GM18858 (cell line): ENCODE results near the gene EBP.
"Not testable (repeated sequence)": the region's sequence is repeated elsewhere in the genome, so short reads cannot be mapped to it uniquely, and the experiment has no call there.

Source experiments
- ATAC-seq: cut with Tn5 transposase; IDR thresholded peaks from one replicate; pipeline ENCODE4 v1.9.1; 2021; ENCODE audit not compliant: unreplicated experiment

EBP gene

DNA sequence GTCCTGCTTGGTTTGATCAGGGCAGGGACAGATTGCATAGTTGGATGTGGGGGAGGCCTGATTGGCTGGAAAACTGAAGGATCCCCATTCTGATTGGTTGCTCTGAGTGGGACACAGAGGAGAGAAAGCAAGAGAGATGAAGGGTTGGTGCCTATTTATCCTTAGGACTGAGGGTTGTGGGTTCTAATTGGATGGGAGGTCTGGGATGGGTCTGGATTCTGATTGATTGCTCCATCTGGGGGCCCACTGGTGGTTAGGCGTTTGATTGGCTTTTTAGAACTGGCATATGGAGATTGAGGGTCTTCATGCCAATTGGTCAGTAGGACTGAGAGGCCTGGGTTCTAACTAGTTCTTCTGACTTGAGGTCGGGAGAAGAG is 644 bp upstream of the EBP start:
- no peak for ATAC-seq

DNA sequence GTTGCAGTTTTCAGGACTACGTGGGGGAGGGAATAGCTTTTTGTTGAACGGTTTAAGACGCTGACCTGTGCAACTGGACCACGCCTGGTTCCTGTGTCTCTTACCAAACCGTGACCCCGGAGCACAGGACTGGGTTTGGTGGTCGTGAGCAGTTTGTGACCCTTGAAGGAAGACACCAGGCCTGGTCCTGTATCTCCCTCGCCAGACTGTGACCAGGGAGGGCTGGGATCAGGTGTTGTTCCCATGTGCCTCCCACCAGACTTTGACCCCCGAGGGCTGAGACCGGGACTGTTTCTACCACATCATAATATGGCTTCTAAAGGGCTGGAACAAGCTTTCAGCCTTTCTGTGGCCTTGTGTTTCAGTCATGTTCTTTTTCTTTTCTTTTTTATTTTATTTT is 683 bp downstream of the EBP start:
- no peak for ATAC-seq

DNA sequence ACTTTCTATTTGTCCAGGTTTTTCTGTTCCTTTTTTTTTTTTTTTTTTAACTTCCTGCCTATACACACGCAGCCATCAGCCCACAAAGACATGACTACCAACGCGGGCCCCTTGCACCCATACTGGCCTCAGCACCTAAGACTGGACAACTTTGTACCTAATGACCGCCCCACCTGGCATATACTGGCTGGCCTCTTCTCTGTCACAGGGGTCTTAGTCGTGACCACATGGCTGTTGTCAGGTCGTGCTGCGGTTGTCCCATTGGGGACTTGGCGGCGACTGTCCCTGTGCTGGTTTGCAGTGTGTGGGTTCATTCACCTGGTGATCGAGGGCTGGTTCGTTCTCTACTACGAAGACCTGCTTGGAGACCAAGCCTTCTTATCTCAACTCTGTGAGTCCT is 2.1 kb downstream of the EBP start:
- ATAC-seq = no peak

DNA sequence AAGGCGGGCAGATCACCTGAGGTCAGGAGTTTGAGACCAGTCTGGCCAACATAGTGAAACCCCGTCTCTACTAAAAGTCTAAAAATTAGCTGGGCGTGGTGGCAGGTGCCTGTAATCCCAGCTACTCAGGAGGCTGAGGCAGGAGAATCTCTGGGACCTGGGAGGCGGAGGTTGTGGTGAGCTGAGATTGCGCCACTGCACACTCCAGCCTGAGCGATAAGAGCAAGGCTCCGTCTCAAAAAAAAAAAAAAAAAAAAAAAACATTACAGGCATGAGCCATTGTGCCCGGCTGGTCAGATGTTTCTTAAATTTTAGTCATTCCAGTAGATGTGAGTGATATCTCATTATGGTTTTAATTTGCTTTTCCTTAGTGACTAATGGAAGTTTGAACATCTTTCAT is 4.2 kb downstream of the EBP start:
- ATAC-seq = not testable (repeated sequence)

DNA sequence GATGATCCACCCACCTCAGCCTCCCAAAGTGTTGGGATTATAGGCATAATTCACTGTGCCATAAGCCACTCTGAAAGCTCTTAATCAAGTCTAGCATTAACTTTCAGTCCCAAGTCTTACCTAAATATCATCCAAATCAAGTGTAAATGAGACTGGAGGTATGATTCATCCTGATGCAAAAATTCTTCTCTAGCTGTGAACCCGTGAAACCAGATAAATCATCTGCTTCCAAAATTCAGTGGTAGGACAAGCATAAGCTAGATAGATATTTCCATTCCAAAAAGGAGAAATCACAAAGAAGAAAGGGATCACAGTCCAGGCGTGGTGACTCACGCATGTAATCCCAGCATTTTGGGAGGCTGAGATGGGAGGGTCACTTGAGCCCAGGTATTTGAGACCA is 9.1 kb downstream of the EBP start:
- no peak for ATAC-seq

DNA sequence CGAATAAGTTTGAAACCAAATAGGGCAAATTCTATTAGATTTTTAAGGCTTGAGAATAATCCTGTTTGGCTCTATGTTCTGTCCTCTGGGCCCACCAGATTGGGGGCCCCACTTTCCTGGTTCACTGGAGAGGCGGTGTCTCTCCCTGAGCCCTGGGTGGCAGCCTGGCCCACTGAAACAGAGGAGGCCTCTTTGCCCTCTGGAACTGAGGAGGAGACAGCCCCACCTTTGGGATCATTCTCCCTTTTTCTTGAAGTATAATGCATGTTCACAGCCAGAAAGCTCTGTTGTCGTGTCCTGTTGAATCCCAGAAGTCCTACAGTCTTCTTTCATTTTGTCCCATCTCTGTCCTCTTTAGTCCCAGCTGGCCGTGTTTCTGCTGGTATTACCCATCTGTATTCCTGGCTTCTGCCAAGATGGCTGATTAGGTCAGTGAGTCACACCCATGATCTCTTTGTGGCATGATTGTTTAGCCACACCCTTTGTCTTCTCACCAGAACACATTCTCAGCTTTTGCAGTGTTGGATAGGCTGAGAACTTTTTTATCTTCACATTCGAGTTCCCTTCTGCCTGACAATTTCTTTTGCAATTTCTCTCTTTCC is 9.9 kb downstream of the EBP start:
- no peak for ATAC-seq

DNA sequence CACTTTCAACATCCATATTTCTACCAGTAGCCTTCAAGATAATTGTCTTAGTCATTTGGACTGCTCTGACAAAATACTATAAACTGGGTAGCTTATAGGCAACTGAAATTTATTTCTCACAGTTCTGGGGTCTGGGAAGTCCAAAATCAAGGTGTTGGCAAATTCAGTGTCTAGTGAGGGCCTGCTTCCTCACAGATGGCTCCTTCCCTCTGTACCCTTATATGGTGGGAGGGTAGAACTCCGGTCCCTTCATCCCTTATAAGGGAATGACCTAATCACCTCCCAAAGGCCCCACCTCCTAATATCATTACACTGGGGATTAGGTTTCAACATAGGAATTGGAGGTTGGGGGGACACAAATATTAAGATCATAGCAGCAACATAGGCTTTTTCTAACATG is 10.6 kb downstream of the EBP start:
- ATAC-seq = no peak

DNA sequence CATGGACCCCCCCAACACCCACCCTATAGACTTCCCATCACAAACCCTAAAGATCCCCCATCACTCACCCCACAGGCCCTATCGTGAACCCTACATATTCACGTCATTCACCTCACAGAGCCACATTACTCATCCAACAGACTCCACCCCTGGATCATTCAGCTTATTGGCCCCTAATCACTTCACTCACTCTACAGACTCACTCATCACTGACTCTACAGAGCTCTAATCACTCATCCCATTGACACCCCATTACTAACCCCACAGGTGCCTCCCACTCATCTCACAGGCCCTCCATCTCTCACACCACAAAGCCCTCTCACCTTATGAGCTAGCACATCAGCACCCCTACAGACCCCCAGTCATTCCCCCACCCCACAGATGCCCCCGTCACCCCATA is 11.6 kb downstream of the EBP start:
- no peak for ATAC-seq

DNA sequence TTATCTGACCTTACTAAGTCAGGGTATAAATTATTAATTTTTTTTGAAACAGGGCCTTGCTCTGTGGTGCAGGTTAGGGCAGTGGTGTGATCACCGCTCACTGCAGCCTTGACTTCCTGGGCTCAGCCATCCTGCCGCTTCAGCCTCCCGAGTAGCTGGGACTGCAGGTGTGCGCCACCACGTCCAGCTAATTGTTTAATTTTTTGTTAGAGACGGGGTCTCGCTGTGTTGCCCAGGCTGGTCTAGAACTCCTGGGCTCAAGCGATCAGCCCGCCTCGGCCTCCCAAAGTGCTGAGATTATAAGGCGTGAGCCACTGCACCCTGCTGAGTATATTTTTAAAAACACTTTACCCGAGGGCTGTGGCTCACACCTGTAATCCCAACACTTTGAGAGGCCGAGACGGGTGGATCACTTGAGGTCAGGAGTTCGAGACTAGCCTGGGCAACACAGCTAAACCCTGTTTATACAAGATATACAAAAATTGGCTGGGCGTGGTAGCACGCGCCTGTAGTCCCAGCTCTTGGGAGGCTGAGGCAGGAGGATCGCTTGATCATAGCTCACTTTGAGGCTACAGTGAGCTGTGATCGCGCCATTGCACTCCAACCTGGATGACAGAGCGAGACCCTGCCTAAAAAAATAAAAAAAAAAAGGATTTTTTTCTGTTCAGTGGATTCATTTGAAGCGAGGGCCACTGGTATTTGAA is 17.2 kb downstream of the EBP start:
- ATAC-seq = no peak

DNA sequence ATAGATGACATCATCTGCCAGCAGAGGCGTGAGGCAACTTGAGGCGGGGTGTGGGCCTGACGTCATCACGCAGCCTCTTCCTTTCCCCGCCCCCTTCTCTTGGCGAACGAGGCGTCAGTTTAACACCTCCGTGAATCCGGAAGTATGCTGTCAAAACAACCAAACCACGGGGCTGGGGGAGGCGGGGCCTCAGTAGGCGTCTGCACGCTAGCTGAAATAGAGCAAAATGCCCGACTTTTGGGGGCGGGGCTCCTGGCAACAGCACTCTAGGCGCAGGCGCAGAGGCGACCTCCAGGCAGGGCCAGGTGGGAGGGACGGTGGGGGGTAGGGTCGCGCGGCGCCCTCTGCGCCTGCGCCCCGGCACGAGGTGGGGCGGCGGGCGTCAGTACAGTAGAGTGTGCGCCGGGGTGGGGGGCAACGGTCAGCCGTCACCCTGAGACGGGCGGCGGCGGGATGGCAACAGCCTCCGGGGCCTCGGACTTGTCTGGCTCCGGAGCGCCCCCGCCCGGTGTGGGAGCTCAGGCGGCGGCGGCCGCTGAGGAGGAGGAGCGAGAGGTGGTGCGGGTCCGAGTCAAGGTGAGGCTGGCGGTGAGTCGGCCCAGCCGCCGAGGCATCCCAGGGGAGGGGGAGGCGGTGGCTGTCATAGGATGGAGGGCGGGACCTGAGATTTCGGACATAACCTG is 17.9 kb downstream of the EBP start, which contains the start of gene TBC1D25:
Gene TBC1D25, plus strand, starts transcription at position 370 of the 683 bp plus-strand sequence. Its CDS starts 84 bp downstream, at position 454.
- ATAC-seq = peak; percentile 50

DNA sequence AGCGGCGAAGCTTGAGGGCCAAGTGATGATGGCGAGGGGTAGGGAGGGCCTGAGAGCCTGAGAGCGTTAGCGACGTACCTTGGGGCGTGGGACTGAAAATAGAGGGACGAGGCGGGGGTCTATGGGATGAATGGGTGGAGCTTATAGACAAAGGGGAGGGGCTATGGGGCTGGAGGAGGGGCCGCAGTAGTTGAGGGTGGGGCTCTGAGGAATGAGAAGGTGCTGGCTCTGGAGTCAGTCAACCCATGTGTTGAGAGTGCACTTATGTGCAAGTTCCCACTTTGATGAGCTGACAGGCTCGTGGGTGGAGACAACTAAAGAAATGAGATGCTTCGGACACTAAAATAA is 18.4 kb downstream of the EBP start:
- peak; percentile 18 for ATAC-seq

DNA sequence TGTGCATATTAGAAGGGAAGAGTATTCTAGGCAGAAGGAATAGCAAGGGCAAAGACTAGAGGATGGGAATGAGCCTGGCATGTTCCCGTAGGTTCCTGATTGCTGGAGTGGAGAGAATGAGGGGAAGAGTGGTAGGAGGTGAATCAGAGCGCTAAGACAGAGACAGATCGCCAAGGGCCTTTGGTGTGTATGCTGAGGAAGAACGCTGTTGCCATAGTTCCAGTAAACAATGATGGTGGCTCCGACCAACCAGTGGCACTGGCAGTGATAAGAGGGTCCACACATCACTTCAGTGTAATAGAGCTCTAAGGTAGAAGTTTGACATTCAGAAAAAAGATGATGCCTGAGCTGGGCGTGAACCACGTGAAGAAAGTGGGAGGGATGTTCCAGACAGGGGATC is 18.9 kb downstream of the EBP start:
- no peak for ATAC-seq

DNA sequence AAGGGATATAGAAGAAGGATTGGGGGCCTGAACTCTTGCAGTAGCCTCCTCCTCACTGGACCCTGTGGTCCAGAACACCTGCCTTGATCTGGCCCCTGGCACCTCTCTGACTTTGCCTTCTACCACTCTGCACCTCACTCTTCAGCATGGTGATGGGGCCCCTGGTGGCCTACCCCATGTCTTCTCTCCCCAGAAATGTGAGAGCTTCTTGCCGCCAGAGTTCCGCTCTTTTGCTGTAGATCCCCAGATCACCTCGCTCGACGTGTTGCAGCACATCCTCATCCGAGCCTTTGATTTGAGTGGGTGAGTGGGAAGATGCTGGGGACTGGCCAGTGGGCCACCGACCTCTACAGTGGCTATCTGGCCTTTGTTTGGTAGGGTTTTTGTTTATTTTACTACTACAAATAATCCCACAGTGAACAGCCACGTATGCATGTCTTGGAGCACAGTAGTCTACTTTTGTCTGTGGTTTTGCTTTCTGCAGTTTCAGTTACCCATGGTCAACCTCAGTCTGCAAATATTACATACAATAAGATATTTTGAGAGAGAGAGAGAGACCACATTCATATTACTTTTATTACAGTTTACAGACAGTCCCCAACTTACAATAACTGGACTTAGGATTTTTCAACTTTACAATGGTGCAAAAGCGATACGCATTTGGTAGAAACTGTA is 19.7 kb downstream of the EBP start:
- ATAC-seq = no peak

DNA sequence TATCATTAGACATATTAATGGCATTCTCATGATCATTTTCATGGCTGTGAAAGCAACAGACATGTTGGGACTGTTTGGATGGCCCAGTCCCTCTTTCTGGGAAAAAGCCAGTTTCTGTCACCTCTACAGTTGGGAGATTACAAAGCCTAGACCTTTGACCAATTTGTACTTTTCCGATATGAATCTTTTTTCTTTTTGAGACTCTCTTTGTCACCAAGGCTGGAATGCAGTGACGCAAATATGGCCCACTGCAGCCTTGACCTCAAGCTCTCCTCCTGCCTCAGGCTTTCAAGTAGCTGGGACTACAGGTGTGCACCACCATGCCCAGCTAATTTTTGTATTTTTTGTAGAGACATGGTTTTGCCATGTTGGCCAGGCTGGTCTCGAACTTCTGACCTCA is 27.3 kb downstream of the EBP start:
- no peak for ATAC-seq

DNA sequence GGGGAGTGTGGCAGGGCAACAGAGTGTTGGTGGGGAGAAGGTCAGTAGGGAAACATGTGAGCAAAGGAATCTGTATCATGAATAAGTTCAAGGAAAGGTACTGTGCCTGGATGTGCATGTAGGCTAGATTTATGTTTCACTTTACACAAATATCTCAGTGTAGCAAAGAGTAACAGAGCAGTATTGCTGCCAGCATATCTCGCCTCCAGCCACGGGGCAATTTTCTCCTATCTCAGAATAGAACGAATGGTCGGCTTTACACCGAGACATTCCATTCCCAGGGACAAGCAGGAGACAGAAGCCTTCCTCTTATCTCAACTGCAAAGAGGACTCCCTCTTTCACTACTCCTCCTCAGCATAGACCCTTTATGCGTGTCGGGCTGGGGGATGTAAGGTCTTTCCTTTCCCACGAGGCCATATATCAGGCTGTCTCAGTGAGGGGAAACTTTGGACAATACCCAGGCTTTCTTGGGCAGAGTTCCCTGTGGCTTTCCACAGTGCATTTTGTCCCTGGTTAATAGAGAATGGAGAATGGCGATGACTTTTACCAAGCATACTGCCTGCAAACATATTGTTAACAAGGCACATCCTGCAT is 34.2 kb downstream of the EBP start:
- not testable (repeated sequence) for ATAC-seq

DNA sequence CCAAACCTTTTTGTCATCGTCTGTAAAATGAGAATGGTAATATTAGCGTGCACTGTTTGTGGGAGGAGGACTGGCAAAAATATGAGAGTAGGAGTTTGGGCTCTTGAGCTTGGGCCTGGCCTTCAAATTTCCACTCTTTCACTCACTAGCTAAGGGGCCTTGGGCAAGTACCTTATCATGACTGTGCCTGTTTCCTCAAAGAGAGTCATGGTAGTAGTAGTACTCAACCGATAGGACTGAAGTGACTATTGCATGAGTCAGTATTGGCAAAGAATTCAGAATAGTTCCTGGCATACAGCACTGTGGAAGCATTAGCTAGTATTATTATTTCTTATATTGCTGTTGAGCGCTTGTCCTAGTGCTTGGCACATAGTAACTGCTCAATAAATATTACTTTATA is 36.7 kb downstream of the EBP start:
- no peak for ATAC-seq

DNA sequence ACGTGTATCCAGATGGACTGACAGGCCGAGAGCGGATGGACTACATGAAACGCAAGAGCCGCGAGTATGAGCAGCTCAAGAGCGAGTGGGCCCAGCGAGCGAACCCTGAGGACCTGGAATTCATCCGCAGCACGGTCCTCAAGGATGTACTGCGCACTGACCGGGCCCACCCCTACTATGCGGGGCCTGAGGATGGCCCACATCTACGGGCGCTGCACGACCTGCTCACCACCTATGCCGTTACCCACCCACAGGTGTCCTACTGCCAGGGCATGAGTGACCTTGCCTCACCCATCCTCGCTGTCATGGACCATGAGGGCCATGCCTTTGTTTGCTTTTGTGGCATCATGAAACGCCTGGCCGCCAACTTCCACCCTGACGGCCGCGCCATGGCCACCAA is 38.0 kb downstream of the EBP start:
- ATAC-seq = no peak

DNA sequence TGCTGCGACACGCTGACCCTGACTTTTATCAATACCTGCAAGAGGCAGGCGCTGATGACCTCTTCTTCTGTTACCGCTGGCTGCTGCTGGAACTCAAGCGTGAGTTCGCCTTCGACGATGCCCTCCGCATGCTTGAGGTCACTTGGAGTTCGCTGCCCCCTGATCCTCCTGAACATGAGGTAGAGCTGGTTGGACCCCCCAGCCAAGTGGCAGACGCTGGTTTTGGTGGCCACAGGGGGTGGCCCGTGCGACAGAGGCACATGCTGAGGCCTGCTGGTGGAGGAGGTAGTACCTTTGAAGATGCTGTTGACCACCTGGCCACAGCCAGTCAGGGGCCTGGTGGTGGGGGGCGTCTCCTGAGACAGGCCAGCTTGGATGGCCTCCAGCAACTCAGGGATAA is 38.4 kb downstream of the EBP start:
- no peak for ATAC-seq

DNA sequence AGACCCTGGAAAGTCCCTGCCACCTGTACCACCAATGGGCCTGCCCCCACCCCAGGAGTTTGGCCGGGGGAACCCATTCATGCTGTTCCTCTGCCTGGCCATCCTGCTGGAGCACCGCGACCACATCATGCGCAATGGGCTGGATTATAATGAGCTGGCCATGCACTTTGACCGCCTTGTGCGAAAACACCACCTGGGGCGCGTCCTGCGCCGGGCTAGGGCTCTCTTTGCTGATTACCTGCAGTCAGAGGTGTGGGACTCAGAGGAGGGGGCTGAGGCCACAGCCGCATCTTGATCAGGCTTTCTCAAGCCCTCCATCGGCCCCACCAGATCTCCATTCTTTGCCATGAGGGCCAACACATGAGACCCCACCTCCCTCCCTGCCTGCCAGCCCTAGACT is 39.1 kb downstream of the EBP start:
- ATAC-seq = no peak

DNA sequence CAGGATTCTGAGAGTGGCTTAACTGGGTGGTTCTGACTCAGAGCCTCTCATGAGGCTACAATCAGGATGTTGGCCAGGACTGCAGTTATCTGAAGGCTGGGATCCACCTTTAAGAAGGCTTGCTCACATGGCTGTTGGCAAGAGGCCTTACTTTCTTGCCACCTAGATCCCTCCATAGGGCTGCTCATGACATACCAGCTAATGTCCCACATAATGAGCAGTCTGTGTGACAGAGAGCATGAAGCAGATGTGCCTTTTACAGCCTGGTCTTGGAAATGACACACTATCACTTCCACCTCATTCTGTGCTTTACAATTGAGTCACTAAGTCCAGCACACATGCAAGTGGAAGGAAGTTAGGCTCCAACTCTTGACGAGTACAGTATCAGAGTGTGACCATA is 48.4 kb downstream of the EBP start:
- peak; percentile 49 for ATAC-seq

DNA sequence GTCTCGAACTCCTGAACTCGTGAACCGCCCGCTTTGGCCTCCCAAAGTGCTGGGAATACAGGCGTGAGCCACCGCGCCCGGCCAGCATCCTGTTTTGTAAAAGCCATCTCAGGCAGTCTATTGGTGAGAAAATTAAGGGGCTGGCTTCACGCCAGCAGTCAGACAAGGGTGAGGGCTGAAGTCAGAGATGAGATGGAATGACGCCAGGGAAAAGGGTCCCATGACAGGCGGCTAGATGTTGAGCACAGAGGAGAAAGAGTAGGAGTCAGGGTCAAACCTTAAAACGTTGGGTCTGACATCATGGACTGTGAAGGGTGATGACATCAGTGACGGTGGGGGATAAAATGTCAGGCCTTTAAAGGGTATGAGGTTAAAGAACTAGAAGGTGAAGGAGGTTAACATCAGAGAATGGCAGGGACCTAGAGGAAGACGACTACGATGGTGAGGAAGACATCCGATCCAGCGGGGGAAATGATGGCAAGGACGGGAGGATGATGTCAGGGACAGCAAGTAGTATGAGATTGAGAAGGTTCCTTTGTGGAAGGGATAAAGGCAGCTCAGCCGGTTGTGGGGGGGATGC is 52.2 kb downstream of the EBP start:
- ATAC-seq = no peak
